T-helper 2 cell treated with Interferon-gamma antibody and Interleukin-4, amounts not matched to agents 100 ng/mL and 5 ng/mL, for 36 hours (primary cell): Measurements from ENCODE around the gene DCBLD1. TPM values are rescaled to one million over a fixed set of nuclear protein-coding genes. Genes with fewer than 3 reads are reported as not detected.

Source experiments
- intact Hi-C: fragments of 100-400 bp; cut with micrococcal nuclease; formaldehyde crosslinking; loops from one replicate; pipeline ENCODE4 v1.15.1; 2023
- total RNA-seq: library from RNA; stranded (reverse); gene quantifications from 2 replicates; pipeline ENCODE4 v1.2.3, GENCODE V29; 2022

The DCBLD1 gene
- total RNA-seq, 1 donor from 2014 or later, result 5.3 TPM

GRCh38 chr6:117521791-117522502 is 39.5 kb downstream of the DCBLD1 start:
- intact Hi-C loops, result no loop called here

DNA sequence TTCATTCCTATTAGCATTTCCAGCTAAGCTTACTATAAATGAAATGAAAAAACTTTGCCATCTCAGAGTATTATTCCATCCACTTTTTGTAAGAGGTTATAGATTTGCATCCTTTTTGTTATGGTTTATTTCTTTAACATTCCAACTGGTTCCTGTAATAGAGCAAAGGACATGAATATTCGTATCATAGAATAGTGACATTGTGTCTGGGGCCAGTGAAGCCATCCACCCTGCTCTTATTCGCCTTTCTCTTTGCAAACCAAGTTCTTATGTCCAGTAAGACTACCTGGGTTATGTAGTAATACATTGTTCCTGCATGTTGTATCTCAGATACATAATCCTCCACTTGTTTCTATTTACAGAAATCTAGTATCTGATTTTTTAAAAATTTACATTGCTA is 43.1 kb downstream of the DCBLD1 start:
- intact Hi-C loops, result no loop called here

- intact Hi-C loops, result no loop called here
These were observed 48.2 kb downstream of the DCBLD1 start for GRCh38 chr6:117530467-117531242.

DNA sequence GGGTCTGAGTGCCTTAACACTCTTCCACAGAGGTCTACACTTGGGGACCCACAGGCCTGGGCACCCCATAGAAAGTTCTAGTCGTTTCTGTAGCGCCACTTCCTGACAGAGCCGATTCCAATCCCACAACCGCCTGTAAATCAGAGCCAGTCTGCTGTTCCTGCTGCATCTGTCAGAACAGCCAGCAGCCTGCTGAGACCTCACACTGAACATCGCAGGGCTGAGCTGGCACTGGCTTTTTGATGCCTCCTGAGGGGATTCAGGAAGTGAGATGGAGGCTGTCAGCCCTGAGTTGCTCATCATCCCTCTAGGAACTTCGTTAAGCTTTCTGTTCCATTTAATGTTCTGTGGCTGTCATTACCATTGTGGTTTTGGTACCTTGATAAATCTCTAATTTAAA is 48.9 kb downstream of the DCBLD1 start:
- intact Hi-C loops, result no loop called here

DNA sequence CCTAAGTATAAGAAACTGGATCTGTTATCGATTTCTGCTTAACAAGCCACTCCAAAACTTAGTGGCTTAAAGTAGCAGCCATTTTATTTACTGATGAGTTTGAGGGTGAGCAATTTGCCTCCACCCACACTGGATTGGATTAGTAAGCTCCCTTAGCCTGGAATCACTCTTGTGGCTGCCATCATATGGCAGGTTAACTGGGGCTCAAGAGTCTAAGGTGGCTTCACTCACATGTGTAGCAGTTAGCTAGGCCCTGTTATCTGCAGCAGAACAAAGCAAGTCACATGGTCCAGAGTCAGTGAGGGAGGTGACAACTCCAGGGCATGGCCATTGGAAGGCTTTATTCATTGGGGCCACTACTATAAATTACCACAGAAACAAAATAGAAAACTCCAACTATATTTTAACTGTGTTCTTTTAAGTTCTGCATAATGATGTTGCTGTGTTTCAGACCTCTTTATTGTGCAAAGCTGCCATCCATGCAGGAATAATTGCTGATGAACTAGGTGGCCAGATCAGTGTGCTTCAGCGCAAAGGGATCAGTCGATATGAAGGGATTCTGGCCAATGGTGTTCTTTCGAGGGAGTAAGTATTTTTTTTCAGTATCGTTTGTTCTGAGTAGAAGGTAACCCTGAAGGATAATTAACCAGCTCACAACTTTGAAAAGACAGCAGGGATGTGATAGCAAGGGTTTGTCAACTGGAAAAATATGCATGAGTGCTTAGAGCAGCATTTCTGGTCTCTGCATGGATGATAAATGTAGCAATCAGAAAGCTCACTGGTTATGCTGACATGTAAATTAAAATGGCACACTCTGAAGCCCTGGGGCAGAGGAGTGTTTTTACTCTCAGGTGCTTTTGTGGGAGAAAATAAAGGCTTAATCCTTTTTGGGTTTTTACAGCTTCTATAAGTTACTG is 49.6 kb downstream of the DCBLD1 start:
- intact Hi-C loops, result no loop called here

DNA sequence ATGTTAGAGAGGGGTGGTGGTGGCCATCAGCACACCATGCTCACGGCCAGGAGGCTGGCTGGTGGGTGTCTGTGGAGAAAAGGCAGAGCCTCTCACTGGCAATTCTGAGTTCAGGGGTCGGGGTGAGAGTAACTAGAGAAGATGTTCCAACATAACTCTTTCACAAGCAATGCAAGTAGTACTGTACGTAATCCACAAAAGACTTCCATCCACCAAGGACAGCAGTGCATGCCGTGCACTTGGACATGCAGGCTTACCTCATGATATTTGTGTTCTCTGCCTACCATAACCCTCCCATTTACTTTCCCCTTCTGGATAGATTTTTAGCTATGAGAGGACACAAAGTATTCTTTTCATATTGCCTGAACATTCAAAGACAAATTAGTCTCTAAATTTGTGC is 51.3 kb downstream of the DCBLD1 start:
- intact Hi-C loops, result no loop called here

DNA sequence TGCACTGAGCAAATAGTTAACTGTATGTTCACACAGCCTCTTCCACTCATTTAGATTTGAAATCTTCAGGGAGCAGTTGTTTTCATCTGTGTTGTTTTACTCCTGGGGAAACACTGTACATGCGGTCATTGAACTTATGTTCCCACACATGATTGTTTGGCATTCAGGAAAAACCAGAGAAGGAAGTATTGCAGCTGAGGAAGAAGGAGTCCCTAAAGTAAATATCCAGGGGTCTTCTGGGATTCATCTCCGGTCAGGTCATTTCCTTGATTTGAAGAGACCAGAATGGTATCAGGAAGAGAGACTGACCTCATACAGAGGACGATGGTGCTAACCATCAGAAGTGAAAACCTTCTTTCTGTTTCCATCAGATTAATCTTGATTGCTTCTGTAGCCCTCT is 52.5 kb downstream of the DCBLD1 start:
- intact Hi-C loops, result no loop called here

GRCh38 chr6:117536317-117536716 is 53.8 kb downstream of the DCBLD1 start:
- intact Hi-C loops, result no loop called here

DNA sequence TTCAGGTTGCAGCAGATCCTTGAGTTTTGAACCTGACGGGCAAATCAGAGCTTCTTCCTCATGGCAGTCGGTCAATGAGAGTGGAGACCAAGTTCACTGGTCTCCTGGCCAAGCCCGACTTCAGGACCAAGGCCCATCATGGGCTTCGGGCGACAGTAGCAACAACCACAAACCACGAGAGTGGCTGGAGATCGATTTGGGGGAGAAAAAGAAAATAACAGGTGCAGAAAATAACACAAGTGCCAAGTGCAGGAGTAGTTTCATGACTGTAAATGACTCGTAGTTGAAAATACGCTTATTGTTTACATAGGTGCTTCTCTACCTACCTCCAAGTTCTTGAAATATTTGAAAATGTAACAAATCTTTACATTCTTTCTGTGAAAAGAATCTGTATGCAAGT is 56.1 kb downstream of the DCBLD1 start:
- intact Hi-C loops, result no loop called here

- intact Hi-C loops, result loop anchor here (10.0 kb wide), 1 partner anchor 1014 kb away; no protein-coding TSS in a partner anchor
These were observed 58.2 kb downstream of the DCBLD1 start for GRCh38 chr6:117540670-117541069.

DNA sequence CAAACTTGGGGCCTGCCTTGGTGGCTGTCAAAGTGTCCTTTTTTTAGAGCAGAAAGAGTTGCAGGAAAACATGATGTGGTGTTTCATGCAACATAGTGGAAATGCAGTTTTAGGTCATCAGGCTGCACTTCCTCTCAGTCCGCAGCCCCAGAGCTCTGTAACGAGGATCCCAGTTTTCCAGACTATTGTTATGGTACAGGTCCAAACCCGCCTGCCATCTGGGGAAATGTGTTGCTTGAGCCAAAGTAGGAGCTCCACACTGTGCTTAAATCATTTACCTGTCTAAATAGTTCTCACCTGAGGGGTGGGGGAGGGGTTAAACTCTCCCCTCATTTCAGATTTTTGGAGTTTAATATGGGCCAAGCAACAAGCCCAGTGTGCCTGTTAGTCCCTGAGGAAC is 60.0 kb downstream of the DCBLD1 start:
- intact Hi-C loops, result loop anchor here (10.0 kb wide), 1 partner anchor 1012 kb away; no protein-coding TSS in a partner anchor

DNA sequence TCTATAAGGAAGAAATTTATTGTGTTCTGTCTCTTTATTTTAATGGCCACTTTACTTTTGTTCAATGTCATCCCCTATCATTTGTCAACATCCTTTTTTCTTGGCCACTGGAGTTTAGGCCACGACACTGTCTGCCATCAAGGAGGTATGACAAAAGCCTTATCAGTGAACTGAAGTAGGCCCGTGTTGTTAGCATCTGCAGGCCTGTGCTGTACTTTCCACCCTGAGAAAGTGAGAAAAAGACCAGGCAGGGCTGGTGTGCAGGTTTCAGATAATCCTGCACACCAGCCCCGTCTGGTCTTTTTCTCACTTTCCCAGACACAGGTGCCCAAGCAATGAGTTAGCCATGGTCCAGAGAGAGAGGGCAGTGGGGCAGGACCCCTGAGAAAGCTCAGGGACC is 62.2 kb downstream of the DCBLD1 start:
- intact Hi-C loops, result loop anchor here (5.0 to 10.0 kb wide), 2 partner anchors 1010 to 1348 kb away; partner anchors contain the start of gene ASF1A

DNA sequence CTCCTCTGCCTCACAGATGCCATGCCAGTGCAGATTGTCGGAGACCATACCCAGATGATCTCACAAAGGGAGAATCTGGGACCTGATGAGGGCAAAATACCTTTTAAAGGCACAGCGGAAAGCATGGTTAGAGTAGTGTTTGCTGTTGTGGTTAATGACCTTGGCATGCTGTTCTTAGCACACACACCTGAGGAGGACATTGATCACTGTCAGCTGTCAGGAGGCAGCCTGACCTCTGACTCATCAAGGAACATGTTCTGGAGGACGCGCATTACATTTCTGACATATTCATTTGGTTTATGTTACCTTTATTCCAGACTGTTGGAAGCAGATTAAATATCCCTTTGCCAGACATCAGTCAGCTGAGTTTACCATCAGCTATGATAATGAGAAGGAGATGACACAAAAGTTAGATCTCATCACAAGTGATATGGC is 62.7 kb downstream of the DCBLD1 start:
- intact Hi-C loops, result loop anchor here (5.0 to 10.0 kb wide), 2 partner anchors 1010 to 1347 kb away; partner anchors contain the start of gene ASF1A

- intact Hi-C loops, result loop anchor here (5.0 to 10.0 kb wide), 2 partner anchors 1008 to 1346 kb away; partner anchors contain the start of gene ASF1A
These were observed 64.2 kb downstream of the DCBLD1 start for GRCh38 chr6:117546674-117547073.

DNA sequence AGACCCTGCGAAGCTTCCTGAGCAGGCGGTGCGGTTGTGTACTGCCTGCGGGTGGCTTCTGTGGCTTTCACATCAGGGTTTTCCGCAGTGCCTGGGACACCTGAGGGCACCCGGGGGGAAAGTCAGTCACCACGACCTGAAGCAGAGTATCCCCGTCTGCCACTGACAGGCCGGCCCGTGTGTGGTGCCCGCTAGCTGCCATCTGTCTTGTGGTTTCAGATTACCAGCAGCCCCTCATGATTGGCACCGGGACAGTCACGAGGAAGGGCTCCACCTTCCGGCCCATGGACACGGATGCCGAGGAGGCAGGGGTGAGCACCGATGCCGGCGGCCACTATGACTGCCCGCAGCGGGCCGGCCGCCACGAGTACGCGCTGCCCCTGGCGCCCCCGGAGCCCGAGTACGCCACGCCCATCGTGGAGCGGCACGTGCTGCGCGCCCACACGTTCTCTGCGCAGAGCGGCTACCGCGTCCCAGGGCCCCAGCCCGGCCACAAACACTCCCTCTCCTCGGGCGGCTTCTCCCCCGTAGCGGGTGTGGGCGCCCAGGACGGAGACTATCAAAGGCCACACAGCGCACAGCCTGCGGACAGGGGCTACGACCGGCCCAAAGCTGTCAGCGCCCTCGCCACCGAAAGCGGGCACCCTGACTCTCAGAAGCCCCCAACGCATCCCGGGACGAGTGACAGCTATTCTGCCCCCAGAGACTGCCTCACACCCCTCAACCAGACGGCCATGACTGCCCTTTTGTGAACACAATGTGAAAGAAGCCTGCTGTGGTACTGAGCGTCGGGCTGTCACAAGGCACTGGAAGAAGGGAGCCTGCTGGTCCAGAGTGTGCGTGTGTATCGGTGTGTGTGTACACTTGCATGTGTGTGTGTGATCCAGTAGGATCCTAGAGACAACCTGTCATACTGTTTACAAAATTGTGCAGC is 65.5 kb downstream of the DCBLD1 start:
- intact Hi-C loops, result loop anchor here (1.0 to 10.0 kb wide), 4 partner anchors 54 to 1344 kb away; partner anchors contain the start of genes ASF1A, GOPC and NUS1

GRCh38 chr6:117548797-117549301 is 66.4 kb downstream of the DCBLD1 start:
- intact Hi-C loops, result loop anchor here (1.0 to 10.0 kb wide), 5 partner anchors 53 to 1343 kb away; partner anchors contain the start of genes ASF1A, DCBLD1, GOPC and NUS1

DNA sequence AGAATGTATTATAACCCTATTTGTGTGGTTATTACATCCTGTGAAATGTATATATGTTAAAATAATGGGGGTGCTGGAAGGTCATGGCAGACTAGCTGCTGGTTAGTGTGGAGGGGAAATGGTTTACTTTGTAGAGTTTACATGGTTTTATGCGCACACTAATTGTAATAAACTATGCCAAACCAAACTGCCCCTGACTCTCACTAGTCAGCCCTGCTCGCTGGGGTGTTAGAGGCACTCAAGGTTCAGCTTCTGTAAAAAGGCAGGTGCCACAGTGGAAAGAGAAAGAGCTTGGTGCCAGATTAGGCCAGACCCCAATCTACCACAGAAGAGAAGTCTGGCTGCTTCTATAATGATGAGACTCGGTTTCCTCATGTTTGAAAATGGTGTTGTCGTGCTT is 67.1 kb downstream of the DCBLD1 start:
- intact Hi-C loops, result loop anchor here (1.0 to 10.0 kb wide), 4 partner anchors 67 to 1343 kb away; partner anchors contain the start of genes ASF1A, DCBLD1 and NUS1

DNA sequence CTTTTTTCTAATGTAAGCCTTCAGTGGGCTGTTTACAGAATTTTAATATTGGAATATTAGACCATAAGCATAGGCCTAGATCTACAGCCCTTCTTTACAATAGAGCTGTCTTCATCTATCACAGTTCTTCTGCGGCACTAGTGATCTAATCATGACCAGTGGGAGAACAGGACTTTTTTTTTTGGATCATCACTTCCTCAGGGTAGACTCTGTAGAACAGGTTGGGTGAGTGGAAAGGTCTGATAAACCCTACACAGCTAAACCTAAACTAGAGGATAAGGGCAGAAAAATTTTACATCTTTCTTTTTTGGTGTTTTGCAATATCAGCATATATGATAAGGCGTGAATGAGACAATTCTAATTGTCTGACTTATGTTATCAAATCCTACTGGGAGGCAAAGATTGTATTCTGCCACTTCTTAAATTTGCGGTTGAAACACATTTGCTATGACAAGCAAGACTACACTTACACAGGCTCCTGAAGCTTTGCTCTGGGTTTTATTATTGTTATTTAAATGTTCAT is 67.7 kb downstream of the DCBLD1 start:
- intact Hi-C loops, result no loop called here

DNA sequence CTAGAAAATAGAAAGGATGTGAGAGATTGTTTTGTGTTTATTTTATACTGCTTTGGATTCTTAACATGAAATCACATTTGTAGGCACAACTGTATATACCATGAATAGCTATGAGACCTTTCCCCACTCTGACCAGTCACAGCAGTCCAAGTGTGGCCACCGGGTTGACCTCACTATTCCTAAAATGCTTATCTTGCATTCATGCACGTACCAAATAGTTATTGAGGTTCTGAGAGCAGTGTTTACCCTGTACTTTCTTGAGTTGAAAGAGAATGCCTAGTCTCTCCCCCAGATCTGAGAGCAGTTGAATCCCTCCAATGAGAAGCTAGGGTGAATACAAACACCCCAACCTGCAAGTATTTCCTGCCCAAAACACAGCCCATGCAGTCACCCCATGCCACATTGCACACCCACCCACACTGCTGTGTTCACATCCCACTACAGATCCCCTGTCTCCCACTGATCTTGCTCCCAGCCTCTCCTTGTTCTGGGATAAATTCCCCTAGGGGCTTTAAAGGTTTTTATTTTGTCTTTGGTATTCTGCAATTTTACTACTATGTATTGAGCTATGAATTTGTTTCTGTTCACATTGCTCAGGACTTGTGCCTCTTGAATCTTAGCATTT is 68.3 kb downstream of the DCBLD1 start:
- intact Hi-C loops, result no loop called here
